GM21717 (cell line): ENCODE results near the gene STOX1.
"Not testable (repeated sequence)": the region's sequence is repeated elsewhere in the genome, so short reads cannot be mapped to it uniquely, and the experiment has no call there.

Source experiments
- ATAC-seq: cut with Tn5 transposase; IDR thresholded peaks from one replicate; pipeline ENCODE4 v1.9.1; 2021; ENCODE audit warnings: mild to moderate bottlenecking, moderate library complexity; ENCODE audit not compliant: unreplicated experiment

Gene STOX1

DNA sequence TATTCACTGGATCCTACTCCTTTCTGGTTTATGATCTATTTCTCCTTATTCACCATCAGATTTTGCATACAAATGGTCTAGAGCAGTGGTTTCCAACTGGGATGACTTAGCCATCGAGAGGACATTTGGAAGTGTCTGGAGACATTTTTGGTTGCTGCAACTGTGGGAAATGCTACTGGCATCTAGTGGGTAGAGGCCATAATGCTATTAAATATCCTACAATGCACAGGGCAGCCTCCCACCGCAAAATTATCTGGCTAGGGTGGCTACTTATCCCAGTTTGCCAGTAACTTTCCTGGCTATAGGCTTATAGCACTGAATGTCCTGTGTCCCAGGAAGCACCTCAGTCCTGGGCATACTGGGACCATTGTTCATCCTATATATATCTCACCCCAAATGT is 52.3 kb downstream of the STOX1 start:
- ATAC-seq = no peak

DNA sequence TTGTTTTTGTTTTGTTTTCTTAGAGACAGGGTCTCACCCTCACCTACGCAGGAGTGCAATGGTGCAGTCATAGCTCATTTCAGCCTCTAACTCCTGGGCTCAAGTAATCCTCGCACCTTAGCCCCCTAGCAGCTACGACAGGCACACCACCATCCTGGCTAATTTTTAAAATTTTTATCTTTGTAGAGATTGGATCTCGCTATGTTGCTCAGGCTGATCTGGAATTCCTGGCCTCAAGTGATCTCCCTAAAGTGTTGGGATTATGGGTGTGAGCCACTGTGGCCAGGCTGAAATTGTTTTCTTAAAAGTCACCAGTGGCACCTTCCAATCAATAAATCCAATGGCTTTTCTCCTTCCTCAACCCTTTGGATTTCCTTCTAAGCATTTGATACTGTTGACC is 52.9 kb downstream of the STOX1 start:
- ATAC-seq = no peak

DNA sequence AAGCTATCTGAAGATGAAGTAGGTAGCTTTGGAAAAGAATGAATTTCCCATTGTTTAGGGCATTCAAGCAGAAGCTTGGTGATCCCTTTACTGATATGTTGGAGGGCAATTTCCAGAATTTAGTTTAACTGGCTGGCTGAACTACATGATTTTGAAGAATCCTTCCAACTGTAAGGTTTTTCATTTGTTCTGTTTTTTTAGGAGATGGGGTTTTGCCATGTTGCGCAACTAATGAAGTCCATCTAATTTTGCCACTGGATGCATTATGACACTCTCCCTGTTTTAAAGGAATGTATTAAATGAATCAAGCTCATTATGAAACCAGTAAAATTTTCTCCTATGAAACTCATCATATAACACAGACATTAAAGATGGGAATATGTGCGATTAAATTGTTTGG is 67.7 kb downstream of the STOX1 start:
- no peak for ATAC-seq

DNA sequence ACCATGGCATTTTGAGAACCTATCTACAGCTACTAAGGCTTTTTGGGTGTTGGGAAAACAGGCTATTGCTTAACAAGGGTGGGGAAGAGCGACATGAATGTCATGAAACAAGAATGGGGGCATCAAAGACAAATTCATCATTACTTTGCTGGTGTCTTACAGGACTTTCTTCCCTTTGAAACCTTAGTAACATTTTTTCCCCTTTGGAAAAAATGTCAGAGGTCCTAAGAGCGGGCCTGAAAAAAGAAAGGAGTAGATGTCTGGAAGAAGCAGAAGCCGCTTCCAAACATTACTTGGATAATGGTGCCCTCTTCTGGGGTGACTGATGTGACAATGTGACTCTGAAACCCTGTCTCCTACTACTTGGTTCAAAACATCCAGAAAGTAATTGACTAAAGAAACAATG is 70.0 kb downstream of the STOX1 start:
- no peak for ATAC-seq

DNA sequence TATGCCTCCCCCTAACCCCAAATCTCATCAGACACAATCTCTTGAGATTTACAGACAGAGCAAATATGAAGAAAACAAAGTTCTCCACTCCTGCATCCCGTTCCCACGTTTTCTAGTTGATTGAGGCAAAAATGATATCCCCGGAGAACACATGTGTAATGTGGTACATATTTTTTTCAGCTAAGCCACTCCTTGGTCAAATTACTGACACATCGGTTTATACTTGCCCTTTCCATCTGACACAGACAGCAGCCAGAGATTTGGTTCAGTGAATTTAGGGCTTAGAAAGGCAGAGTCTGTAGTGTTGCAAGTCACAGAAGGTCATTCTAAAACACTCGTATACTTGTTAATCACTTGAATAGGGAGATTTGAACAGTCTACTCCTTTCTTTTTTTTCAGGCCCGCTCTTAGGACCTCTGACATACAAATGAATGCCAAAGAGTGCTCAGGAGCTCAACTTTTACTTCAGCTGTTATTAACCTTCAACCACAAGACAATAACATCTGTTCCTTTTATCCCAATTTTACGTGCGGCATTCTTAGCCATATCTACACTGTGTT is 71.9 kb downstream of the STOX1 start:
- no peak for ATAC-seq

DNA sequence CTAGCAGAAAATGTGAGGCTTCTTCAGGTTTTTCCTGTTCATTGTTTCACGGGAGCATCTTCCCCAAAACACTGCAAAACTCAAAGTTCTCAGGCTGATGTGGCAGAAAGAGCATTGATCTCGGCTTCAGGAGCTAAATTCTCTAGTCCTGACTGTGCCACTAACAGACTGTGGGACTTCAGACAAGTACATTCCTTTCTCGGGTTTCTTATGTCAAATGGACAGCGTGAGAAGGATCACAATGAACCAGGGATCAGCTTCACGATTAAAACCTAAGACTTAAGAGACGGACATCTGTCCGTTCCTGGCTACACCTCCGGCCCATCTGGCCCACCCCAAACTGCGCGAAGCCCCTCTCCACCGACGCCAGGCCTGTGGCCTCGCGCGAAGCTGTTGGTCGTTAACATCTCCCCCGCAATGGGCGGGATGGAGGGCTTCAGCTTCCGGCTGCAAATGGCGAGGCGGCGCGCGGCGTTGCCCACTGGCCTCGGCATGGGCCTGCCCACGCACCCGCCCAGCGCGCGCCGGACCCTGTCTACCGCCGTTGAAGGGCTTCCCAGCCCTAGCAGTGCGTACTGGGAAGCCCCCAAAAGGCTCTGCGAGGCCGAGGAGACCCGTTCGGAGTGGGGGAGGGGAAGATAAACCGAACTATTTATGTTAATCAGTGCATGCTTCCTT is 73.2 kb downstream of the STOX1 start:
- ATAC-seq = no peak

DNA sequence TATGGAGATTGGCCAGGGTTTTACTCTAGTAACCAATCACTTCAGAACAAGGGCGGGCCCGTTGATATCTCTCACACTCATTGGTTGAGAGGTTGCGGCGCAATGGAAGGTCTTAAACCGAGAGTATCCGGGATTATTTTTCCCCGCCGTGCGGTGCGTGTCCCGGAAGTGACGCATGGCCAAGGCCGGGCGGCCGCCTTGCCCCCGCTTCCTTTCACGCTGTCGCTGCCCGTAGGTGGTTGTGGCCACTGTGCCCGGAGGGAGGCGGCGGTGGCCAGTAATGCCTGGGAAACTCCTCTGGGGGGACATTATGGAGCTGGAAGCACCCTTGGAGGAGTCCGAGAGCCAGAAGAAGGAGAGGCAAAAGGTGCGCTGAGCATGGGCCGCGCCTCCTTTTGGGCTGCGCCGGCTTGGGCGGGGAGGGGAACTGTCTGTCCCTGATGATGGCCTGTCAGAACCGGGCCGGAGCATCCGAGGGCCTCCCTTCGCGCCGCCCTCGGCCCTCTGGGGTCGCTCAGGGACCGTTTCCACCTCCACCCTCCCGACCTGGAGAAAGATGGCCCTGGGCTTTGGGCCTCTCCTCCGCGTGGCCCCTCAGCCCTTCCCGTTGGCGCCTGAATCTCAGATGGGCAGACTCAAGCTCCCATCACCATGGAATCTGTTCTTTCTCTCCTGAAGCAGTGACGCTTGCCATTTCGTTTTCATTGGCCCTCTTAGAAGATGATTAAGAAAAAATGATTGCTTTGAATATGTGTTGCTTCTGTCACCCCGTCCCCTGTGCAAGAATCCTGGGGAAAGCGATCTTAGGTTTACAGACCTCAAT is 74.0 kb downstream of the STOX1 start, which contains the start of gene DDX50:
Gene DDX50, plus strand, starts transcription at position 211 of the 823 bp plus-strand sequence. Its CDS starts 70 bp downstream, at position 281.
- peak; percentile 97 for ATAC-seq

DNA sequence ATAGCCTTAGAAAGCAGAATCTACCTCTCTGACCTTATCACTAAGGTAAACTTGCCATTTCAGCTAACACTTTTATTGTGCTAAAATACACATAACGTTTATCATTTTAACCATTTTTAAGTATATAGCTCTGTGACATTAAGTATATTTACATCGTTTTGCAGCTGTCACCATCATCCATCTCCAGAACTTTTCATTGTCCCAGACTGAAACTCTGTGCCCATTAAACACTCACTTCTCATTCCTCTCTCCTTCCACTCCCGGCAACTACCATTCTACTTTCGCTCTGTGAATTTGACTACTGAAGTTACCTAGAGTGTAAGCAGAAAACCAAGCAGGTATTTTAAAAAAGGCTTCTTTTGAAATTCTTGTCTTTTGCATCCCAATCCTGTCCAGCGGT is 75.1 kb downstream of the STOX1 start:
- no peak for ATAC-seq

DNA sequence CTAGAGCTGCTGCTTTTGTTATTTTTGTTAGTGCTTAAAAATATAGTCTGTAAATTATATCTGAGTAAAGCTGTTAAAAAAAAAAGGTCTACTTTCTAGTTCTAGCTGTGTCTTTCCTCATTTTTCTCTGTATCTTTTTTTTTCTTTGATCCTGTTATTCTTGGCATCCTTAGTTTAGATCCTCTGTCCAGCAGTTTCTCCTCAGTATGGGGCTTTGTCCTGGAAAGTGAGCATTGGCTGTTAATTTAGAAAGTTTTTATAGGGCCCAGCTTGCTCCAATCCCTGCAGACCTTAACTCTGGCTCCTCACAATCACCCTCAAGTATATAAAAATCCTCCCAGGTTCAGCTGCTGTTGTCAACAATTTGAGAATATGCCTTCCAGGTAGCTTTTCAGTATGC is 97.3 kb downstream of the STOX1 start:
- ATAC-seq = no peak

DNA sequence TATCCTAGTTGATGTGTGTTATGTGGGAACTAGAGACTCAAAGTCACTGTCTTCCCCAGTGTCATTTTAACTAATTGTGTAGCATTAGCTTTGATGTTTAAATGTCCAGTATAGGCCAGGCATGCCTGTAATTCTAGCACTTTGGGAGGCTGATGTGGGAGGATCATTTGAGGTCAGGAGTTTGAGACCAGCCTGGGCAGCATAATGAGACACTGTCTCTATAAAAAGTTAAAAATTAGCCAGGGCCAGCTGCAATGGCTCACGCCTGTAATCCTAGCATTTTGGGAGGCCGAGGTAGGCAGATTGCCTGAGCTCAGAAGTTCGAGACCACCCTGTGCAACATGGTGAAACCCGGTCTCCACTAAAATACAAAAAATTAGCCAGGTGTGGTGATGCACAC is 98.2 kb downstream of the STOX1 start:
- no peak for ATAC-seq

DNA sequence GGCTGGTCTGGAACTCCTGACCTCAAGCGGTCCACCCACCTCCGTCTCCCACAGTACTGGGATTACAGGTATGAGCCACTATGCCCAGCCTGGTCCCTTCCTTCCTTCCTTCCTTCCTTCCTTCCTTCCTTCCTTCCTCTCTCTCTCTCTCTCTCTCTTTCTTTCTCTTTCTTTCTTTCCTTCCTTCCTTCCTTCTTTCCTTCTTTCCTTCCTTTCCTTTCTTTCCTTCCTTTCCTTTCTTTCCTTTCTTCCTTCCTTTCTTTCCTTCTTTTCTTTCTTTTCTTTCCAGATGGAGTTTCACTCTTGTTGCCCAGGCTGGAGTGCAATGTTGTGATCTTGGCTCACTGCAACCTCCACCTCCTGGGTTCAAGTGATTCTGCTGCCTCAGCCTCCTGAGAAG is 101.8 kb downstream of the STOX1 start:
- not testable (repeated sequence) for ATAC-seq

DNA sequence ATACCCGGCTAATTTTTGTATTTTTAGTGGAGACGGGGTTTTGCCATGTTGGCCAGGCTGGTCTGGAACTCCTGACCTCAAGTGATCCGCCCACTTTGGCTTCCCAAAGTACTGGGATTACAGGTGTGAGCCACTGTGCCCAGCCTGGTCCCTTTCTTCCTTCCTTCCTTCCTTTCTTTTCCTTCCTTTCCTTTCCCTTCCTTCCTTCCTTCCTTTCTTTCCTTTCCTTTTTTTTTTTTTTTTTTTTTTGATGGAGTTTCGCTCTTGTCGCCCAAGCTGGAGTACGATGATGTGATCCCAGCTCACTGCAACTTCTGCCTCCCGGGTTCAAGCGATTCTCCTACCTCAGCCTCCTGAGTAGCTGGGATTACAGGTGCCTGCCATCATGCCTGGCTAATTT is 102.6 kb downstream of the STOX1 start:
- not testable (repeated sequence) for ATAC-seq

DNA sequence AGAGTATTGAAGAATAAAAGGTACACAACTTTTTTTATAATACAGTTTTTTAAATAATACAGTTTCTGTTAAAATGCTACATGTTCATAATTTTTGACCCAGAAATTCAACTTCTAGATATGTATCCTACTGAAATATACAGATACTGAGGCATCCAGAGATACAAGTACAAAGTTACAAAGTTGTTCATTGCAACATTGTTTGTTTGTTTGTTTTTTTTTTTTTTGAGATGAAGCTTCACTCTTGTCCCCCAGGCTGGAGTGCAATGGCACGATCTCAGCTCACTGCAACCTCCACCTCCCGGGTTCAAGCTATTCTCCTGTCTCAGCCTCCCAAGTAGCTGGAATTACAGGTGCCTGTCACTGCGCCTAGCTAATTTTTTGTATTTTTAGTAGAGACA is 105.5 kb downstream of the STOX1 start:
- not testable (repeated sequence) for ATAC-seq

DNA sequence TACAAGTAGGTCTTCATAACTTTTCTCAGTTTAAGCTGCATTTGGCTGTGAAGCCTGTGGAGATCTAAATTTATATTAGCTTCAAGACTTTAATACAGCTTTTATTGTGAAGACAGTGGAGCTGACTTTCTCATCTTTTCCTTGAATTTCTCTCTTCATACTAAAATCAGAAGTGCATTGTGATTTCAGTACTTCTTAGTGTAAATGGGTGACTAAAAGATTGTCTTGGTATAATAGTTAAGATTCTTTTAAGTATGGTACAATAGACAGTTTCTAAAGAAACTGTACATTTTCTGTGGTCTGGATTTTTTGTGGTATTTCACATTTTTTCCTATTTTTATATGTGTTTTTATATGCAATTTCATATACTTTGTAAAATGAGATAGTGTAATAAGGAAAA is 107.7 kb downstream of the STOX1 start:
- ATAC-seq = no peak

DNA sequence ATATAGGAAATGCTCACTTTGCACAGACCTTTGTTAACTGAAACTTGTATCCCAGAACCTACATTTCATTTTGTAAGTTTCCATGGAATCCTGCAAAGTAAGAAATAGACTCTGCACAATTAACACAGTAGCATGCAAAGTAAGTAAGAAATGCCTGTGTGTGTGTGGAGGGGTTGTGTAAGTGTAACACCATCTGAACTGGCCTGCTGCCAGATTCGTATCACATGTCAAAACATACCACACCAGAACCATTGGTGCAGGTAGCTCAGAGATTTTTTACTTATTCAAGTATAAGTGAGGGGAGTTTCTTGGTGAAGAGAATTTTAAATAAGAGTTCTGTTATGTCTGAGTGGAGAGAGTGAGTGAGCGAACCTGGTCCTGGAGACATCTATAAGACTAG is 110.8 kb downstream of the STOX1 start:
- no peak for ATAC-seq

DNA sequence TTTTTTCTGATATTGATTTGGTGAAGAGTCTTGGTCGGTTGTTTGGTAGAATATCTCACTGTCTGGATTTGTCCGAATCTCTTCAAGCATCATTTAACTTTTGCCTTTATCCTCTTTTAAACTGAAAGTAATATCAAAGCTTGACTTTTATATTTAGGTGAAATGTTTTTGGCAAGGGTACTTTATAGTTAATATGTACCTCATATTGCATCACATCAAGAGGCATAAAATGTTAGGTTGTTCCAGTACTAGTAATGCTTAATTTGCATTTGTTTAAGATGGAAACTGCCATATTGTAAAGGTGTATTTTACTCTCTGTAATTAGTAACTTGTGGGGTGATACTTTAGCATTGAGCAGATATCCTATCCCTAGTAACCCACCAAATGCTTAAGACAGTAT is 111.6 kb downstream of the STOX1 start:
- no peak for ATAC-seq

DNA sequence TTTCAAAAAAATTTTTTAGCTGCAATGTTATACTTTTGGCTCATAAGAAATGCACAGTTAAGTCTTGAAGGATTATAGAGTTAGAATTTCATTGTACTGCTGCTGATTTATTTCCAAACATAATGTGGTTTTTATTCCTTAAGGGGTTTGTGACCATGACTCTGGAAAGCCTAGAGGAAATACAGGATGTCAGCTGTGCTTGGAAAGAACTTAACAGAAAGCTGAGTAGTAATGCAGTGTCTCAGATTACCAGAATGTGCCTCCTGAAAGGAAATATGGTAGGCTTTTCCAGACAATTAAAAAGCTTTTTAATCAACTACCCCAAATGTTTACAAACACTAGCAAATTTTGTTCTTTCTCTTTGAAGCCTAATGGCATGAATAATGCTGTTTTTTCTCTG is 113.6 kb downstream of the STOX1 start:
- ATAC-seq = not testable (repeated sequence)
